ENCODE data around the gene SIVA1.

- TF ChIP-seq POLR2A (IDR thresholded peaks at IDR 0.05), result no peak
- TF ChIP-seq CTCF (IDR thresholded peaks at IDR 0.05), result no peak
Observed at GRCh38 chr14:104744484-104744883, 8.5 kb upstream of the SIVA1 start.

Data from right lobe of liver (tissue), 4 donors.